ENCODE data around the gene TENM4.
"Not testable (repeated sequence)": the region's sequence is repeated elsewhere in the genome, so short reads cannot be mapped to it uniquely, and the experiment has no call there.

The TENM4 gene

DNA sequence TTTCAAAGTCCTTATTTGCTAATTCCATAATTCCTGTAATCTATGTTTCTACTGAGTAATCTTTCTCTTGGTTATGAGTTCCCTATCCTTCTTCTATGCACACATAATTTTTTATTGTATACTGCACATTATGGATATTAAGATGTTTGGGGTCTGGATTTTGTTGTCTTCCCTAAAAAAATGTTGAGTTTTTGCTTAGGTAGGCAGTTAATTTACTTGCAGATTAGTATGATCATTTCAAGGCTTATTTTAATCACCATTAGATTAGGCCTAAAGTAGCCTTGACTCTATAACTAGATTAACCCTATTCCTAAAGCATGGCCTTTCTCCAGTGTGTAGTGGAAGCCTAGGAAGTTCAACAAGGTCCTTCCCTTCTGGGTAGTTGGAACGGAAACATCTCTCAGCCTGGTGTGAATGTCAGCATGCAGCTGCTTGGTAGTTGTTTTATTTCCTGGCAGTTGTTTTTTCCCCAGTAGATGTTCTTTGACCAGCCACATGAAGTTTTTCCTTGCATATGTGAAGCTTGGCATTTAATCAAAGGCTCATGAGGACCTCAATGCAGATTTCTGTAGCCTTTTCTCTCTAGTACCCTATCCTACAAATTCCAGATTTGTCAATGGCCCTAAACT lies 446.9 kb downstream of the TENM4 start:
- DNase-seq, result no peak

GRCh38 chr11:78991681-78992080 lies 449.1 kb downstream of the TENM4 start:
- DNase-seq, result no peak

DNA sequence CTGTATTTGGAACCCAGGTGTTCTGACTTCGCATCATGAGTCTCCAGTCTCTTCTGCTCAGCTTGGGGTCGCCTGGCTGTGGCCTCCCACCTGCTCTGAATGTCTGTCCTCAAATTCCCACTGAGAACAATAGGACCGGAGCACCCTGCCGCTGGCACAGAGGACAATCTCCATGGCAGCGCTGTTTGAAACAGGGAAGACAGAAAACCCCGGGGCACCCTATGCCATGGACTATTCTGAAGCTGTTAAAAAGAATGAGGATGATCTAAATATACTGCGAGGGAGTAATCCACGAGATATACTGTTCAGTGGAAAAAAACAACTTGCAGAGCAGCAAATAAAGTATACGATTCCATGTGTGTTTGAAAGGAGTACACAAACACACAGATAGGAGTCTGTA lies 450.6 kb downstream of the TENM4 start:
- peak; percentile 81 for DNase-seq

DNA sequence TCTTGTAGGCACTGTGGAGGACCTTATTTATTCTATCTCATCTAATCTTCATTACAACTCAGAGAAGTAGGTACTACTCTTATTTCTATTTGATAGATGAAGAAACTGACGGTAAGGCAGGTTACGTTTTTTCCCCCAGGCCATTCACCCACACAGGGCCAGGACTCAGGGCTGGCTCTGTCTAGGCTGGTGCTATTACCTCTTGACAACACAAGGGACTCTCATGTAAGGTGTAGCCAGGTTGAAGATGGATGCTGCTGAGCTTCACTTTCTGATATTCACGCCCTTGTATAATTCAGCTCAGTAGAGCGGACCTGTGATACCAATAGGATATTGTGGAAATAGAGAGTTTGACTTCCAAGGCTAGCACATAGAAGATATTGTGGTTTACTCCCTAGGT lies 453.1 kb downstream of the TENM4 start:
- no peak for DNase-seq

DNA sequence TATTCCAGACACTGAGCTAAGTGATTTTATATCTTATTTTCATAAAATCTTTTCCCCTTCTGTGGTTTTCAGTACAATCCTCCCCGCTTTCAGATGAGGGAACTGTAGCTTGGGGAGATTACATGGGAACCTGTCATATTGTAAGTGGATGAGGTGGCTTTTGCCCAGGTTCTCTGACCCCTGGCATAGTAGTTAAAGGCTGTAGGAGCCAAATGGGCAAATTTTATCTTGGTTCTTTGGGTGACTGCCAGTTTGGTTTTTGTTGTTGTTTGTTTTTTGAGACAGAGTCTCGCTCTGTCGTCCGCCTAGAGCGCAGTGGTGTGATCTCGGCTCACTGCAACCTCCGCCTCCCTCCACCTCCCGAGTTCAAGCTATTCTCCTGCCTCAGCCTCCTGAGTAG lies 454.5 kb downstream of the TENM4 start:
- no peak for DNase-seq

DNA sequence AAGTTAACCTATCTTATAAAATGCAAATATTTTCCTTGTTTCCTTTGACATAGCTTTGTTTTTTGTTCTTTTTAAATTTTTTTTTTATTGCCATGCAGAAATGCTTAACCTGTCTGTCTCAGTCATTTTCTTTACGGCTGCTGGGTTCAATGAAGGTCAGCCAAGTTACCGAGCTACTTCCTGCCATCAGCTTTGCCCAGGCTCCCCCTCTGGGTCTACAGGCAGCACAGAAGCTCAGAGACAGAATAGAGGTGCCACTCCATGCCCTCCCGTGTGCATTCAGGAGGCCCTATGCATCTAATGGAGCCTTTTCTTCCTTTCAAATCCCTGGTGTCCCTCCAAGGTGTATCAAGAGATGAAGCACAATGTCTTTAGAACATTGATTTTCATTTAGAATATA lies 455.2 kb downstream of the TENM4 start:
- peak; percentile 33 for DNase-seq

- no peak for DNase-seq
These were observed 458.4 kb downstream of the TENM4 start for GRCh38 chr11:78982473-78982872.

DNA sequence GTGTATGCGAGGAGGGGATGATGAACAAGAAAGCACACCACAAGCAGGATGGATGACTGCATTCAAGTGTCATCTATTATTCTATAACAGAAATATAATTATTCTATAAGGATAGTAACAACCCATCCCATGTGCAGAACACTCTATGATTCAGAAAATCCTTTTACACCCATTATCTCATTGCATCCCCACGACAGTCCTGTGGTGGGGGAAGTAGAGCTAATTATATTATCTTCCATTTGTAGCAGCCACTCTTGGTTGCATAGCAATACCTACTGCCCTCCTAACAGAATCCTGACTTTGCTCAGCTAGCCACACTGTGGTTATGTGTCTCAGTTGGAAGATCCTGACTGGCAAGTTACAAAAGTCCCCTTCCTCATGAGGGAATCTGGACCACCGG lies 459.7 kb downstream of the TENM4 start:
- no peak for DNase-seq

DNA sequence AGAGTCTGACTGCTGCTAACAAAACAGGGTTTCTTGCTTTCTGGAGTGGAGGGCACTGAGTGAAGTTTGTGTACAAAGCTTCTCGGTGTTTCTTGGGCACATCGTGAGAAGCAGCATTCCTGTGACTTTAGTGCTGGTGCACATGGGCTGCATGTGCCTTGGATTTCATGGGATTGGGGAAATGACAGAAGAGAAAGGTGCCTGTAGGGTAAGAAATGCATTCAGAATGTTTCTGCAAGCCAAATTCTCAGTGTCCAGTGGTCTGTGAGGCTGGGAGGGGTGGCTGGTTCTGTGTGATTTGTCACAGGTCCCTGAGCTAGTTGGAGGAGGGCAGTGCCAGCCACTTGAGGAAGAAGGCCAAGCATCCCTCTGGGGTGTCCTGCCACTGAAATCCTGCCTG lies 462.0 kb downstream of the TENM4 start:
- DNase-seq, result no peak

DNA sequence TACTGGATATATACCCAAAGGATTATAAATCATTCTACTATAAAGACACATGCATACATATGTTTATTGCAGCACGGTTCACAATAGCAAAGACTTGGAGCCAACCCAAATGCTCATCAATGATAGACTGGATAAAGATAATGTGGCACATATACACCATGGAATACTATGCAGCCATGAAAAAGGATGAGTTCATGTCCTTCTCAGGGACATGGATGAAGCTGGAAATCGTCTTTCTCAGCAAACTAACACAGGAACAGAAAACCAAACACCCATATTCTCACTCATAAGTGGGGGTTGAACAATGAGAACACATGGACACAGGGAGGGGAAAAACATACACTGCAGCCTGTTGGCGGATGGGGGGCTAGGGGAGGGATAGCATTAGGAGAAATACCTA lies 463.0 kb downstream of the TENM4 start:
- not testable (repeated sequence) for DNase-seq

GRCh38 chr11:78977009-78977408 lies 463.8 kb downstream of the TENM4 start:
- no peak for DNase-seq

DNA sequence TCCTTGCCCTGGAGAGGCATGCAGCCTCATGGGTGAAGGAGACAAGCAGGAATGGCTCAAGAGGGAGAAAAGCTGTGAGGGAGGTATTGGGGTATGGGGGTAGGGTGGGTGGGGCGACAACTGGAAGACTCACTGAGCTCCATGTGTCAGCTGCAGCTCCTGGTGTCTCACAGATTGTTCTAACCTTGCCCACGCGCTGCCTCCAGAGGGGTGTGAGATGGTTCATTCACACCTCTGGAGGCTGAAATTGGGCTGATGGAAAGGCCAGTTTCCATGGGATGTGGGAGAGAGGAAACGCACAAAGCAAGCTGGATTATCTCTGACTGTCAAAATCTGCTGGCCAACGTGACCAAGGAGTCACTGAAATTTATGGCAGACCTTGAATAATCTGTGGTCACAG lies 465.7 kb downstream of the TENM4 start:
- no peak for DNase-seq

GRCh38 chr11:78973876-78974275 lies 467.0 kb downstream of the TENM4 start:
- DNase-seq, result no peak

GRCh38 chr11:78972590-78972989 lies 468.2 kb downstream of the TENM4 start:
- no peak for DNase-seq

GRCh38 chr11:78972177-78972576 lies 468.7 kb downstream of the TENM4 start:
- no peak for DNase-seq

DNA sequence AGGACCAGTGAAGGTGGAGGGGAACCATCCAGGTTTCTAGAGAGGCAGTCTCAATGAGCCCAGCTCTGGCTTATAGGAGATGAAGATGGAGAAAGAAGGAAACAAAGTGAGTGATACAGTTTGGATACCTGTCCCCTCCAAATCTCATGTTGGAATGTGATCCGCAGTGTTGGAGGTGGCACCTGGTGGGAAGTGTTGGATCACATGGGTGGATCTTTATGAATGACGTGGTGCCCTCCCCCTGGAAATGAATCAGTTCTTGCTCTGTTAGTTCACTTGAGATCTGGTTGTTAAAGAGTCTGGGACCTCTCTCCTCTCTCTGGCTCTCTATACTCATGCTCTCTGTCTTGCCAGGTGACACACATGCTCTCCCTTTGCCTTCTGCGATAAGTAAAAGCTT lies 473.0 kb downstream of the TENM4 start:
- no peak for DNase-seq

- DNase-seq, result no peak
These were observed 475.4 kb downstream of the TENM4 start for GRCh38 chr11:78965432-78965831.

DNA sequence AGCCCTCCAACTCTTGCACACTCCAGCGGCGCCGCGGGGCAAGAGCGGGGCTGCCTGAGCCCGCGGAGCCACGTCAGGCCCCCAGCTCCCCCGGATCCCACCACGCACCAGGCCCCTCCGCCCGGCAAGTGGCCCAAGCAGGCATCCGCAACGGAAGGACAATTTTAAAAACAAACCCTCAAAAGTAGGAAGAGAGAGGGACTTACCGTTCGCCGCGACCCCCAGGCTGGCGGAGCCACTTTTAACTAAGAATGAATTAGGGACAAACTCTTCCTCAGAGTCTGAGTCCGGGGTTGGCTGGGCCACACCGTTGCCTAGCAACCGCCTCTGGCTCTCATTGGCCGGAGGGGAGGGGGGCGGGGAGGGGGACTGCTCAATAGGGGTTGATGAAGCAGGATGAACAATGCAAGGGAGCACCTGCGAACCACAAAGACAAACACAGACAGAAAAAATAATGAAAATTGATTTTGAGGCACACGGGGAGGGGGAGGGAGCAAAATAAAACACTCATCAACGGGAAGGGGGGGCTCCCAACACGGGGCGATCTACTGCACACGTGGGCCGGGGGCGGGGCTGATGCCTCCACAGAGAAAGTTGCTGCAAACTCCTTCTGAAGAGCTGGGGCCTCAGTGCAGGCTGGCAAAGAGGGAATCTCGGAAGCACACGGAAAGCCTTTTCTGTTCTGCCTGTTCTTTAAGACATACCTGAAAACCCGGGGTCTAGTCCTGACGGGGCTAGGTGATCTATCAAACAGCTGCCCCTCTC lies 478.7 kb downstream of the TENM4 start:
- peak; percentile 88 for DNase-seq

DNA sequence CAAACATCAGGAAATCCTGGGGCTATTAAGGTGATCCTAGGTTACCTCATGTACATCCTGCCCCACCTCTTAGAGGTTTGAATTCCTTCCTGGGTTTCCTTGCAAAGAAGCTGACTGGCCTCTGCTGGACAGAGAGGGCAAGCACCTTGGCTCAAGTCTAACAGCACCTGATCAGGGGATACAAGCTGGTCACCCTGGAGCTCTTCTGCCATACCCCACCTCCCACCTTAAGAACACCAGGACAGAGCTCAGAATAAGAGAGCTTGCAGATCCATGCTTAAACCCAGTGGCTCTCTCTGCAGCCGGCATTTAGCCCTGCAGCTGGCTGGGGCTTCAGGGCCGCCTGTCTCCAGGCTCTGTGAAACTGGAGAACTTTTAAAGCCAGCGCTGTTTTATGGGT lies 479.6 kb downstream of the TENM4 start:
- DNase-seq, result peak; percentile 84

- DNase-seq, result no peak
These were observed 482.4 kb downstream of the TENM4 start for GRCh38 chr11:78958444-78958843.

DNA sequence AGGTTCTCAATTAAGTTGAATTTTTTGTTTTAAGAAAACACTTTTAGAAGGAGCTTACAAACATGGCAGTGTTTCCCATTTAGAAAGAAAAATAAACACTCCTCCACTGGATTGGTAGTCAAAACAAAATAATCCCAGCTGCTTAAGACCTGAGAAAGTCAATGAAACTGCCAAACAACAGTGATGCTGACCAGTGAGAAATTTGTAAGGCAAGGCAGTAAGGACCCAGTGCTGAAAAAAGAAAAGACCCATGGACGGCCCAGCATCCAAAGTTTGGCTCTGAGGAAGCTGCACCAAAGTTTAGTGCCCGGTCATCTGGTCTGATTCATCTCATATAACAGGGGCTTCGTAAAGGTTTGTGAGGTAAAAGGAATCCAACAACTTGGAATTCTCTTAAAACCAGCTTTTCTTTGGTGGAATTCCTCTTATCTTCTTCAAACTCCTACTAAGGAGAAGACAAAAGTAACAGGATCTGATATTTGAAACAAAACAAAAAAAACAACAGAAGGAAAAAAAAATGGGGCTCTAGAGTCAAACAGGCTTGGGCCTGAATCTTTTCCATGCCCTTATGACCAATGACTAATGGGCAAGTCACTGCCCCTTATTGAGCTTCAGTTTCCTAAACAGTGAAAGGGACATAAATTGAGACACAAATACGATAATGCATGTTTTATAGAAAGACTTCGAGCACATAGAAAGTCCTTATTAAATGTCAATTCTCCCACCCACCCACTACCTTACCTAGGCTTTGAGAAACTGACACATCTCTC lies 483.2 kb downstream of the TENM4 start:
- DNase-seq, result no peak

GRCh38 chr11:78954696-78955095 lies 486.1 kb downstream of the TENM4 start:
- no peak for DNase-seq

DNA sequence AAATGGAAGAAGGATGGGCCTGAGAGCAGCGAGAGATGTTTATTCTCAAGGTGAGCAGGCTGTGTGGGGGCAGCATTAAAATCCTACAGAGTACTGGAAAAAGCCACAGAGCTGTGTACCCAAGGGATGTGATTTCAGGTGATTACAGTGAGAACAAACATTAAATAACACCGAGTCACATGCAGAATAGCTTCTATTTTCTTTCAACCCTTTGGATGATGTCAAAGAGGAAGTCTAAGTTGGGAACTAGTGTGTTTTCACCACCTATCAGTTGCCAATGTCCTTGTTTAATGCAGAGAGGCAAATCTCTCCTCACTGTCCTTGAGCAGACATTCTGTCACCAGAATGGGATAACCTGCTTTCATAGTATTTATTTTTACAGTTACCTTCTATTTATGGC lies 486.6 kb downstream of the TENM4 start:
- DNase-seq, result peak; percentile 20

DNA sequence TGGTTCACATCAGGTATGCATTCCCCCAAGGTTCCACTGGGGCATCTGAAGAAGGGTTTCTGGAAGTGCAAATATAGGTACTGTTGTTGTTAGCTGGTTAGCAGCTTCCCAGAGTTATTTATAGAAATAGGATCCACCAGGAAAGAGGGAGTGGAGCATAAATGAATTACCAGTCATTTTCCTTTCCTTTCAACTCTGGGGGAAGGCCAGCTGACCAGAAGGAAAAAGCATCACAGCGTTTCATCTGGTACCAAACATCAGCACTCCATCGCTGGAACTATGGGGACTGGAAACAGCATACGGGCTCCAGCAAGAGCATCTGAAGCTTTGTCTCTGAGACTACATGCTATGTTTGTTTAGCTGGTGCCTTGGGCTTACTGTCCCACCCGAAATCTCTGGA lies 487.9 kb downstream of the TENM4 start:
- peak; percentile 43 for DNase-seq
